Measurements from ENCODE around the gene PRUNE1.

PRUNE1 gene

GRCh38 chr1:151007853-151008243 is 401 bp upstream of the PRUNE1 start:
- Mint-ChIP-seq H3K36me3 (ENCODE audit: low read depth) (peaks cover 5% of the 10 kb centered on the region), H3K27ac (peak overlapping the region; percentile 94 to 99 (median 98)), H3K4me3 (peak overlapping the region; percentile 93 to 96 (median 96)), H3K4me1 (peaks cover 57% of the 10 kb centered on the region), H3K9me3 (no peaks in the 10 kb centered on the region), H3K27me3 (ENCODE audit: low read depth) (no peaks in the 10 kb centered on the region)
- no peak for TF ChIP-seq CTCF (IDR thresholded peaks at IDR 0.05; ENCODE audit: unreplicated experiment in 3 of 3)

GRCh38 chr1:151009206-151009587 is 948 bp downstream of the PRUNE1 start:
- Mint-ChIP-seq H3K4me1 (peaks cover 62% of the 10 kb centered on the region), H3K36me3 (ENCODE audit: low read depth) (peaks cover 4% of the 10 kb centered on the region), H3K9me3 (no peaks in the 10 kb centered on the region), H3K27ac (peak overlapping the region; percentile 94 to 99 (median 98)), H3K4me3 (peak overlapping the region; percentile 93 to 96 (median 96)), H3K27me3 (ENCODE audit: low read depth) (no peaks in the 10 kb centered on the region)
- no peak for TF ChIP-seq CTCF (IDR thresholded peaks at IDR 0.05; ENCODE audit: unreplicated experiment in 3 of 3)

GRCh38 chr1:151009674-151010345 is 1.6 kb downstream of the PRUNE1 start:
- no peaks in the 10 kb centered on the region for H3K9me3 Mint-ChIP-seq
- H3K36me3 Mint-ChIP-seq (ENCODE audit: low read depth) = peaks cover 4% of the 10 kb centered on the region
- peaks cover 62% of the 10 kb centered on the region for H3K4me1 Mint-ChIP-seq
- peak overlapping the region; percentile 94 to 99 (median 98) for H3K27ac Mint-ChIP-seq
- H3K4me3 Mint-ChIP-seq = peak overlapping the region; percentile 93 to 96 (median 96)
- H3K27me3 Mint-ChIP-seq (ENCODE audit: low read depth) = no peaks in the 10 kb centered on the region
- TF ChIP-seq CTCF (IDR thresholded peaks at IDR 0.05; ENCODE audit: unreplicated experiment in 3 of 3) = no peak

- Mint-ChIP-seq H3K36me3 (ENCODE audit: low read depth) (peaks cover 4% of the 10 kb centered on the region), H3K27ac (peak overlapping the region in 1 of 3 experiments; percentile 94), H3K4me1 (peaks cover 61% of the 10 kb centered on the region), H3K27me3 (ENCODE audit: low read depth) (no peaks in the 10 kb centered on the region), H3K4me3 (peak overlapping the region; percentile 38 to 96 (median 93)), H3K9me3 (no peaks in the 10 kb centered on the region)
- no peak for TF ChIP-seq CTCF (IDR thresholded peaks at IDR 0.05; ENCODE audit: unreplicated experiment in 3 of 3)
Observed at GRCh38 chr1:151010346-151010726, 2.1 kb downstream of the PRUNE1 start.

GRCh38 chr1:151011154-151011850 is 3.1 kb downstream of the PRUNE1 start:
- Mint-ChIP-seq H3K4me1 (peaks cover 52% of the 10 kb centered on the region), H3K27me3 (ENCODE audit: low read depth) (no peaks in the 10 kb centered on the region), H3K4me3 (peak overlapping the region; percentile 11 to 68 (median 58)), H3K9me3 (no peaks in the 10 kb centered on the region), H3K36me3 (ENCODE audit: low read depth) (peaks cover 4% of the 10 kb centered on the region), H3K27ac (peak overlapping the region; percentile 55 to 92 (median 75))
- no peak for TF ChIP-seq CTCF (IDR thresholded peaks at IDR 0.05; ENCODE audit: unreplicated experiment in 3 of 3)

All from nephron (organoid).